ENCODE measurements around the gene CLPX. TPM values are rescaled to one million over a fixed set of nuclear protein-coding genes. Genes with fewer than 3 reads are reported as not detected.

Gene CLPX
- total and polyA plus RNA-seq, 11 donors: 11.2 to 64.8 (median 54.0) TPM

DNA sequence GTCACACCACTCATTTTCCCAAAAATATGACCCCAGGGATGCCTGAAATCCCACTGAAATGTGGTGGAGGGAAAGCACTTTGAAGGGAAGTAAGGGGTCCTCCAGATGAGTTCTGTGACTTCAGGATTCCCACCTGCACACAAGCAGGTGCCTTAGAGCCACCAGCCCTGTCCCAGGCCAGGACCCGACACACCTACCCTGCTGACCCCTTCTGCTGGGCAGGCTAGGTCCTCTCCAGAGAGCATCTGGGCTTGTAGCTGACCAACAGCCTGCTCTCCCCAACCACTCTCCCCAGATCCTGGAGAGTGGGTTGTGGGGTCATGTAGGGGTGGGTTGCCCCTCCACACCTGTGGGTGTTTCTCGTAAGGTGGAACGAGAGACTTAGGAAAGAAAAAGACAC is 41.1 kb upstream of the CLPX start:
- Histone ChIP-seq H3K36me3 (no peaks in the 10 kb centered on the region), H3K27ac (no peak overlapping the region), H3K27me3 (no peaks in the 10 kb centered on the region), H3K4me1 (no peaks in the 10 kb centered on the region), H3K4me3 (no peak overlapping the region), H3K9me3 (no peaks in the 10 kb centered on the region)
- TF ChIP-seq POLR2A (IDR thresholded peaks at IDR 0.05): no peak
- TF ChIP-seq, protein P1, sequence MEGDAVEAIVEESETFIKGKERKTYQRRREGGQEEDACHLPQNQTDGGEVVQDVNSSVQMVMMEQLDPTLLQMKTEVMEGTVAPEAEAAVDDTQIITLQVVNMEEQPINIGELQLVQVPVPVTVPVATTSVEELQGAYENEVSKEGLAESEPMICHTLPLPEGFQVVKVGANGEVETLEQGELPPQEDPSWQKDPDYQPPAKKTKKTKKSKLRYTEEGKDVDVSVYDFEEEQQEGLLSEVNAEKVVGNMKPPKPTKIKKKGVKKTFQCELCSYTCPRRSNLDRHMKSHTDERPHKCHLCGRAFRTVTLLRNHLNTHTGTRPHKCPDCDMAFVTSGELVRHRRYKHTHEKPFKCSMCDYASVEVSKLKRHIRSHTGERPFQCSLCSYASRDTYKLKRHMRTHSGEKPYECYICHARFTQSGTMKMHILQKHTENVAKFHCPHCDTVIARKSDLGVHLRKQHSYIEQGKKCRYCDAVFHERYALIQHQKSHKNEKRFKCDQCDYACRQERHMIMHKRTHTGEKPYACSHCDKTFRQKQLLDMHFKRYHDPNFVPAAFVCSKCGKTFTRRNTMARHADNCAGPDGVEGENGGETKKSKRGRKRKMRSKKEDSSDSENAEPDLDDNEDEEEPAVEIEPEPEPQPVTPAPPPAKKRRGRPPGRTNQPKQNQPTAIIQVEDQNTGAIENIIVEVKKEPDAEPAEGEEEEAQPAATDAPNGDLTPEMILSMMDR (IDR thresholded peaks at IDR 0.05): no peak
- 96 to 100% (median 97%) methylated on average over 3 of the region's 3 CpGs for WGBS, 4 donors
- ATAC-seq: no peak
- DNase-seq: no peak
- intact Hi-C loops (cut with DNase I): no loop called here

DNA sequence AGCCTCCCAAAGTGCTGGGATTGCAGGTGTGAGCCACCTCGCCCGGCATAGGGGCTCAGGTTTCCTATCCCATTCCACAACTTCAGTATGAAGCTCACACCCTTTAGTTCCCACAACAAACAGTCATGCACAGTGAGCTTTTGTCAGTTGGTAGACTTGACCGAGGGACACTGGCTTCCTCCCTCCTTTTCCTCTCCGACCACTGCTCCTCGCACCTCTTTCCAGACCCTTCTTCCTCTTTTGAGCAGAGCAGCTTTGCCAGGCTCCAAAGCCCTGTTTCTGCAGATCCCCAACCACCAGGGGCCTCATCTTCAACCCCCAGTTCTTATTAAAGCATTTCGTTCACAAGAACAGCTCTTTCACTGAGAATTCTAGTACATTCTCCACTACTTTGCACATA is 38.9 kb upstream of the CLPX start:
- Histone ChIP-seq H3K27me3 (no peaks in the 10 kb centered on the region), H3K27ac (no peak overlapping the region), H3K4me3 (no peak overlapping the region), H3K4me1 (no peaks in the 10 kb centered on the region), H3K36me3 (no peaks in the 10 kb centered on the region), H3K9me3 (no peaks in the 10 kb centered on the region)
- DNase-seq (no peak), ATAC-seq (no peak)
- TF ChIP-seq POLR2A (IDR thresholded peaks at IDR 0.05): no peak
- TF ChIP-seq, protein P1 (IDR thresholded peaks at IDR 0.05): no peak
- WGBS, 4 donors: 78 to 96% (median 86%) methylated on average over 6 of the region's 6 CpGs
- intact Hi-C loops (cut with DNase I): no loop called here

DNA sequence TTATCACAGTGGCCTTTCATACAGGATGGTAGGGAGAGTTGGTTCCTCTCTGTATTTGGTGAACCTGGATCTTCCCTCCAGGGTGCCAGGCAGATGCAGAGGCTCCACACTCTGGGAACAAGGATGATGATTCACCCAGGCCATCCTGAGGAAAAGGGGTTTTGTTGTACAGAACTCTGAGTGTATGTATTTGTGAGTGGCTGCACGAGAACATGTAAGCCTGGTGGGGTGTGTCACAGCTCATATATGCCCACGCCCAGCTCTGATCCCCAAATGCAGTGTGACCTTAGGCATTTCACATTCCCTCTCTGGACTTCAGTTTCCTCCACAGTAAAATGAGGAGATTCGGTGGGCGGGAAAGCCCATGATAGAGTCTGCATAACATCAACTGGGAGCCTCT is 37.7 kb upstream of the CLPX start:
- Histone ChIP-seq H3K4me3 (no peak overlapping the region), H3K9me3 (no peaks in the 10 kb centered on the region), H3K27ac (no peak overlapping the region), H3K36me3 (no peaks in the 10 kb centered on the region), H3K4me1 (no peaks in the 10 kb centered on the region), H3K27me3 (no peaks in the 10 kb centered on the region)
- intact Hi-C loops (cut with DNase I): no loop called here
- DNase-seq: no peak
- WGBS, 4 donors: 90 to 96% (median 91%) methylated on average over 4 of the region's 4 CpGs
- TF ChIP-seq, protein P1 (IDR thresholded peaks at IDR 0.05): no peak
- TF ChIP-seq POLR2A (IDR thresholded peaks at IDR 0.05): no peak
- ATAC-seq: no peak

DNA sequence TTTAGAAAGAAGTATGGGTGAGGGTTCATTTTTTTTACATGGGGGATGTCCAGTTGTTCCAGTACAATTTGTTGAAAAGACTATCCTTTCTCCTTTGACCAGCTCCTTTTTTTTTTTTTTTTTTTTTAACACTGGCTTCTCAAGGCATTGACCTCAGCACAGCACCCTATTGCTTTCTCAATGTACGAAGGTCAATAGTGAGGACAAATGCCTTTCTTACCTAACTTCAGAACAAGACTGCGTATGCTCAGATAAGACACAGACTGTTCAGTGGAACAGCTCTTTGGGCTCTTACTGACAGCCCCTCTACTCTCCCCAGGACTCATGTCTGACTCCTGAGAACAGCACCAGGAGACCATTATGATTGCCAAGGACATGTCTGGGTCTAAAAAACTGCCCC is 36.6 kb upstream of the CLPX start:
- ATAC-seq (peak in 1 of 4 donors; percentile 39), DNase-seq (no peak)
- no peaks in the 10 kb centered on the region for H3K9me3 ChIP-seq
- intact Hi-C loops (cut with DNase I): no loop called here
- WGBS, 4 donors: 80 to 97% (median 88%) methylated on average over 2 of the region's 2 CpGs
- no peak for TF ChIP-seq POLR2A (IDR thresholded peaks at IDR 0.05)
- TF ChIP-seq, protein P1 (IDR thresholded peaks at IDR 0.05): no peak
- no peak overlapping the region for H3K27ac ChIP-seq
- no peak overlapping the region for H3K4me3 ChIP-seq
- no peaks in the 10 kb centered on the region for H3K27me3 ChIP-seq
- H3K36me3 ChIP-seq: no peaks in the 10 kb centered on the region
- H3K4me1 ChIP-seq: no peaks in the 10 kb centered on the region
